OCI-LY1 (cell line): Measurements from ENCODE around the gene GPLD1.

Source experiments
- H2AFZ ChIP-seq: fragments of 200-600 bp; sonication (generic), shearing (Covaris generic); 2 replicates; pipeline ENCODE4 v1.6.0; 2014; ENCODE audit warnings: antibody characterized with exemption, mild to moderate bottlenecking, low read length
- H3F3A ChIP-seq: fragments of 200-600 bp; sonication (generic), shearing (Covaris generic); 2 replicates; pipeline ENCODE4 v1.6.0; 2014; ENCODE audit warnings: mild to moderate bottlenecking, antibody characterized with exemption, low read length, moderate library complexity; ENCODE audit not compliant: insufficient read depth
- H3K27ac ChIP-seq: fragments of 200-600 bp; sonication (generic); 2 replicates; pipeline ENCODE4 v1.5.1; 2014; ENCODE audit warnings: low read length, mixed run types, mild to moderate bottlenecking, low read depth; ENCODE audit not compliant: poor library complexity, severe bottlenecking
- H3K27me3 ChIP-seq: fragments of 200-600 bp; sonication (generic); 2 replicates; pipeline ENCODE4 v1.6.0; 2014; ENCODE audit warnings: antibody characterized with exemption, mild to moderate bottlenecking, low read length, moderate library complexity; ENCODE audit not compliant: insufficient read depth
- H3K36me3 ChIP-seq: fragments of 200-600 bp; sonication (generic); 2 replicates; pipeline ENCODE4 v1.6.1; 2014; ENCODE audit warnings: mild to moderate bottlenecking, antibody characterized with exemption, low read length, moderate library complexity, mixed read lengths; ENCODE audit not compliant: insufficient read depth
- H3K4me1 ChIP-seq: fragments of 200-600 bp; sonication (generic); 2 replicates; pipeline ENCODE4 v1.5.1; 2014; ENCODE audit warnings: mild to moderate bottlenecking, low read length, moderate library complexity; ENCODE audit not compliant: insufficient read depth, severe bottlenecking
- H3K4me2 ChIP-seq: fragments of 200-600 bp; sonication (generic), shearing (Covaris generic); 2 replicates; pipeline ENCODE4 v1.6.1; 2014; ENCODE audit warnings: low read length
- H3K4me3 ChIP-seq: fragments of 200-600 bp; sonication (generic); 2 replicates; pipeline ENCODE4 v1.5.1; 2014; ENCODE audit warnings: low read length, low read depth, mild to moderate bottlenecking, mixed read lengths; ENCODE audit not compliant: poor library complexity, severe bottlenecking
- H3K79me2 ChIP-seq: fragments of 200-600 bp; shearing (Covaris generic); 2 replicates; pipeline ENCODE4 v1.6.1; 2016; ENCODE audit warnings: mixed run types, low read length, mixed read lengths; ENCODE audit not compliant: insufficient read depth
- H3K9ac ChIP-seq: fragments of 200-600 bp; sonication (generic), shearing (Covaris generic); 2 replicates; pipeline ENCODE4 v1.6.1; 2014; ENCODE audit warnings: mild to moderate bottlenecking, low read length, mixed read lengths
- H3K9me2 ChIP-seq: fragments of 200-600 bp; sonication (generic), shearing (Covaris generic); 2 replicates; pipeline ENCODE4 v1.6.1; 2014; ENCODE audit warnings: low read depth, mild to moderate bottlenecking, low read length, mixed read lengths
- H3K9me3 ChIP-seq: fragments of 200-600 bp; shearing (Covaris generic); 2 replicates; pipeline ENCODE4 v1.6.1; 2014; ENCODE audit warnings: low read length, mixed read lengths
- H4K20me1 ChIP-seq: fragments of 200-600 bp; sonication (generic), shearing (Covaris generic); 2 replicates; pipeline ENCODE4 v1.6.0; 2016; ENCODE audit warnings: mild to moderate bottlenecking, low read length; ENCODE audit not compliant: insufficient read depth
- EZH2 ChIP-seq: fragments of 200-600 bp; sonication (generic), shearing (Covaris generic); IDR thresholded peaks from 2 replicates; pipeline ENCODE4 v1.8.0; 2017; ENCODE audit warnings: borderline replicate concordance, mixed run types, mild to moderate bottlenecking, antibody characterized with exemption, low read length, moderate library complexity, mixed read lengths
- TF ChIP-seq, protein P1 (sequence below): fragments of 200-600 bp; sonication (generic), shearing (Covaris generic); IDR thresholded peaks from 2 replicates; pipeline ENCODE4 v1.5.1; 2017; ENCODE audit warnings: mild to moderate bottlenecking, antibody characterized with exemption, low read length, moderate library complexity, mixed read lengths

The GPLD1 gene

GRCh38 chr6:24441599-24441904 lies 47.8 kb downstream of the GPLD1 start:
- no peaks in the 10 kb centered on the region for H4K20me1 ChIP-seq
- no peak overlapping the region for H3K4me3 ChIP-seq
- H2AFZ ChIP-seq: no peak overlapping the region
- no peak for TF ChIP-seq EZH2
- TF ChIP-seq, protein P1, sequence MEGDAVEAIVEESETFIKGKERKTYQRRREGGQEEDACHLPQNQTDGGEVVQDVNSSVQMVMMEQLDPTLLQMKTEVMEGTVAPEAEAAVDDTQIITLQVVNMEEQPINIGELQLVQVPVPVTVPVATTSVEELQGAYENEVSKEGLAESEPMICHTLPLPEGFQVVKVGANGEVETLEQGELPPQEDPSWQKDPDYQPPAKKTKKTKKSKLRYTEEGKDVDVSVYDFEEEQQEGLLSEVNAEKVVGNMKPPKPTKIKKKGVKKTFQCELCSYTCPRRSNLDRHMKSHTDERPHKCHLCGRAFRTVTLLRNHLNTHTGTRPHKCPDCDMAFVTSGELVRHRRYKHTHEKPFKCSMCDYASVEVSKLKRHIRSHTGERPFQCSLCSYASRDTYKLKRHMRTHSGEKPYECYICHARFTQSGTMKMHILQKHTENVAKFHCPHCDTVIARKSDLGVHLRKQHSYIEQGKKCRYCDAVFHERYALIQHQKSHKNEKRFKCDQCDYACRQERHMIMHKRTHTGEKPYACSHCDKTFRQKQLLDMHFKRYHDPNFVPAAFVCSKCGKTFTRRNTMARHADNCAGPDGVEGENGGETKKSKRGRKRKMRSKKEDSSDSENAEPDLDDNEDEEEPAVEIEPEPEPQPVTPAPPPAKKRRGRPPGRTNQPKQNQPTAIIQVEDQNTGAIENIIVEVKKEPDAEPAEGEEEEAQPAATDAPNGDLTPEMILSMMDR: no peak
- no peak overlapping the region for H3K4me2 ChIP-seq
- no peaks in the 10 kb centered on the region for H3F3A ChIP-seq
- no peaks in the 10 kb centered on the region for H3K4me1 ChIP-seq
- H3K79me2 ChIP-seq: no peaks in the 10 kb centered on the region
- no peaks in the 10 kb centered on the region for H3K9me3 ChIP-seq
- H3K9me2 ChIP-seq: no peaks in the 10 kb centered on the region
- peaks cover 8% of the 10 kb centered on the region; the same call in 1 of the 2 replicates for H3K36me3 ChIP-seq
- H3K27ac ChIP-seq: no peak overlapping the region
- no peaks in the 10 kb centered on the region for H3K27me3 ChIP-seq
- H3K9ac ChIP-seq: no peak overlapping the region

DNA sequence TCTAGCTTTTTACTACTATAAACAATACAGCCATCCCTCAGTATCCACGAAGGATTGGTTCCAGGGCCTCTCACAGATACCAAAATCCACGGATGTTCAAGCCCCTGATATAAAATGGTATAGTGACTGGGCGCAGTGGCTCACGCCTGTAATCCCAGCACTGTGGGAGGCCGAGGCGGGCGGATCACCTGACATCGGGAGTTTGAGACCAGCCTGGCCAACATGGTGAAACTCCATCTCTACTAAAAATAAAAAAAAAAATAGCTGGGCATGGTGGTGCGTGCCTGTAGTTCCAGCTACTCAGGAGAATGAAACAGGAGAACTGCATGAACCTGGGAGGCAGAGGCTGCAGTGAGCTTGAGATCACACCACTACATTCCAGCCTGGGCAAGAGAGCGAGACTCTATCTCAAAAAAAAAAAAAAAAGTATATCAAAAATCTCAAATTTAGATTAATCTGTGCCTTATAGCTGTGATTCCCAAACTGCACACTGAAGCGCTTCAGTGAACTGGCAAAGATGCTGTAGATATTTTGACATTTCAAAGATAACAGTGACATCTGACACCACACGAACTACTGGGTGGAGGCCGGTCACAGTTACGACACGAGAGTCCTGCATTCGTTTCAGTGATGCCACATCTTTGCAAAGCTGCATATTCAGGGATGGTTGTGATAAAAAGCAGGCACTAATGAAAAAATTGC lies 48.3 kb downstream of the GPLD1 start:
- H2AFZ ChIP-seq: no peak overlapping the region
- TF ChIP-seq EZH2: no peak
- TF ChIP-seq, protein P1: no peak
- no peaks in the 10 kb centered on the region for H3K9me3 ChIP-seq
- no peaks in the 10 kb centered on the region for H3K27me3 ChIP-seq
- no peak overlapping the region for H3K27ac ChIP-seq
- no peak overlapping the region for H3K4me3 ChIP-seq
- no peaks in the 10 kb centered on the region for H3K79me2 ChIP-seq
- no peak overlapping the region for H3K4me2 ChIP-seq
- no peak overlapping the region for H3K9ac ChIP-seq
- no peaks in the 10 kb centered on the region for H3K4me1 ChIP-seq
- no peaks in the 10 kb centered on the region for H3F3A ChIP-seq
- no peaks in the 10 kb centered on the region for H3K9me2 ChIP-seq
- H3K36me3 ChIP-seq: peaks cover 8% of the 10 kb centered on the region; the same call in 1 of the 2 replicates
- H4K20me1 ChIP-seq: no peaks in the 10 kb centered on the region

- no peaks in the 10 kb centered on the region for H3F3A ChIP-seq
- no peaks in the 10 kb centered on the region for H3K9me3 ChIP-seq
- no peak overlapping the region for H3K4me3 ChIP-seq
- H3K27me3 ChIP-seq: no peaks in the 10 kb centered on the region
- no peaks in the 10 kb centered on the region for H3K9me2 ChIP-seq
- H4K20me1 ChIP-seq: no peaks in the 10 kb centered on the region
- H3K9ac ChIP-seq: no peak overlapping the region
- H3K4me1 ChIP-seq: no peaks in the 10 kb centered on the region
- no peak overlapping the region for H3K27ac ChIP-seq
- H3K79me2 ChIP-seq: no peaks in the 10 kb centered on the region
- peaks cover 8% of the 10 kb centered on the region; the same call in 1 of the 2 replicates for H3K36me3 ChIP-seq
- H3K4me2 ChIP-seq: no peak overlapping the region
- no peak for TF ChIP-seq EZH2
- TF ChIP-seq, protein P1: no peak
- H2AFZ ChIP-seq: no peak overlapping the region
These were observed 49.4 kb downstream of the GPLD1 start for GRCh38 chr6:24439858-24440539.
